DMS79 treated with DMSO at 0.1 percent for 48 hours (cell line): ENCODE results near the gene TUBD1.

Experiments used
- DNase-seq: peaks from one replicate; lab custom pipeline; 2025; lab: John Stamatoyannopoulos, UW

The TUBD1 gene

GRCh38 chr17:59825533-59826322 lies 67.0 kb downstream of the TUBD1 start:
- no peak for DNase-seq

GRCh38 chr17:59815965-59816364 lies 76.8 kb downstream of the TUBD1 start:
- DNase-seq = no peak

GRCh38 chr17:59814685-59815084 lies 78.1 kb downstream of the TUBD1 start:
- DNase-seq = no peak

GRCh38 chr17:59814276-59814675 lies 78.5 kb downstream of the TUBD1 start:
- no peak for DNase-seq

GRCh38 chr17:59812139-59812538 lies 80.6 kb downstream of the TUBD1 start:
- no peak for DNase-seq

GRCh38 chr17:59811209-59811608 lies 81.5 kb downstream of the TUBD1 start:
- DNase-seq = no peak

GRCh38 chr17:59810894-59811153 lies 81.9 kb downstream of the TUBD1 start:
- no peak for DNase-seq
